A673 (cell line): ENCODE results near the gene PPM1K. TPM values are rescaled to one million over a fixed set of nuclear protein-coding genes. Genes with fewer than 3 reads are reported as not detected.

Experiments
- BruUV-seq: library from RNA; stranded (reverse); fragments of 400-500 nt; replicated peaks from 2 replicates; lab custom pipeline; 2021; lab: Mats Ljungman, UMichigan
- CTCF ChIA-PET: fragments of 300-600 bp; sonication (Branson Sonifier 250); formaldehyde crosslinking; loops from one replicate; lab custom pipeline; 2022; ENCODE audit warnings: antibody characterized with exemption; lab: Charles Lee
- POLR2A ChIA-PET: fragments of 300-600 bp; sonication (Branson Sonifier 250); formaldehyde crosslinking; loops from one replicate; lab custom pipeline; 2022; ENCODE audit warnings: antibody characterized with exemption; ENCODE audit not compliant: low non-redundant PET; lab: Charles Lee
- DNase-seq: peaks from one replicate; pipeline ENCODE4 v3.0.0-alpha.2; 2015; ENCODE audit warnings: low spot score
- H3K27ac ChIP-seq: fragments of 200-600 bp; sonication (generic); 2 replicates; pipeline ENCODE4 v1.5.1; 2016; ENCODE audit warnings: mixed run types, low read depth, mild to moderate bottlenecking, mixed read lengths, antibody characterized with exemption, low read length; ENCODE audit not compliant: poor library complexity, severe bottlenecking
- H3K27me3 ChIP-seq: fragments of 200-600 bp; sonication (generic); replicated peaks from 2 replicates; pipeline ENCODE4 v1.6.1; 2017; ENCODE audit warnings: mixed run types, low read depth, mild to moderate bottlenecking, mixed read lengths, antibody characterized with exemption, low read length; ENCODE audit not compliant: insufficient read depth, poor library complexity
- H3K36me3 ChIP-seq: fragments of 200-600 bp; sonication (generic); 2 replicates; pipeline ENCODE4 v1.6.1; 2016; ENCODE audit warnings: mixed run types, mild to moderate bottlenecking, mixed read lengths, antibody characterized with exemption, low read length; ENCODE audit not compliant: insufficient read depth, poor library complexity, severe bottlenecking
- H3K4me1 ChIP-seq: fragments of 200-600 bp; sonication (generic); 2 replicates; pipeline ENCODE4 v1.6.1; 2017; ENCODE audit warnings: mixed run types, mild to moderate bottlenecking, mixed read lengths, antibody characterized with exemption, low read length; ENCODE audit not compliant: insufficient read depth, poor library complexity, severe bottlenecking
- H3K4me3 ChIP-seq: fragments of 200-600 bp; sonication (generic); 2 replicates; pipeline ENCODE4 v1.5.1; 2016; ENCODE audit warnings: low read depth, mixed run types, mild to moderate bottlenecking, mixed read lengths, low read length; ENCODE audit not compliant: poor library complexity, severe bottlenecking
- H3K9me3 ChIP-seq: fragments of 200-600 bp; sonication (generic); 2 replicates; pipeline ENCODE4 v1.6.1; 2016; ENCODE audit warnings: mixed run types, low read depth, mild to moderate bottlenecking, mixed read lengths, antibody characterized with exemption, low read length; ENCODE audit not compliant: poor library complexity, severe bottlenecking
- EZH2 ChIP-seq: fragments of 200-600 bp; sonication (generic); IDR thresholded peaks from 2 replicates; pipeline ENCODE4 v1.6.1; 2017; ENCODE audit warnings: borderline replicate concordance, low read depth, mild to moderate bottlenecking, mixed read lengths, antibody characterized with exemption, low read length; ENCODE audit not compliant: poor library complexity, severe bottlenecking
- intact Hi-C: fragments of 100-400 bp; cut with micrococcal nuclease; formaldehyde crosslinking; loops from one replicate; pipeline ENCODE4 v1.10.0; 2022; ENCODE audit not compliant: unreplicated experiment
- total RNA-seq: library from RNA; stranded (reverse); gene quantifications from 2 replicates; pipeline ENCODE4 v1.2.3, GENCODE V29; 2021
- TF ChIP-seq, protein P1 (sequence below): fragments of 300-800, 200-600 bp; sonication (generic); conservative IDR thresholded peaks from 2 replicates; pipeline ENCODE4 v1.5.1; 2017; ENCODE audit warnings: low read depth, mild to moderate bottlenecking, antibody characterized with exemption, low read length, moderate library complexity, mixed read lengths

The PPM1K gene
- total RNA-seq, 1 experiment from 2014 or later: 2.7 TPM

- no peaks in the 10 kb centered on the region for H3K4me1 ChIP-seq
- no peaks in the 10 kb centered on the region for H3K36me3 ChIP-seq
- no peaks in the 10 kb centered on the region for H3K9me3 ChIP-seq
- TF ChIP-seq, protein P1, sequence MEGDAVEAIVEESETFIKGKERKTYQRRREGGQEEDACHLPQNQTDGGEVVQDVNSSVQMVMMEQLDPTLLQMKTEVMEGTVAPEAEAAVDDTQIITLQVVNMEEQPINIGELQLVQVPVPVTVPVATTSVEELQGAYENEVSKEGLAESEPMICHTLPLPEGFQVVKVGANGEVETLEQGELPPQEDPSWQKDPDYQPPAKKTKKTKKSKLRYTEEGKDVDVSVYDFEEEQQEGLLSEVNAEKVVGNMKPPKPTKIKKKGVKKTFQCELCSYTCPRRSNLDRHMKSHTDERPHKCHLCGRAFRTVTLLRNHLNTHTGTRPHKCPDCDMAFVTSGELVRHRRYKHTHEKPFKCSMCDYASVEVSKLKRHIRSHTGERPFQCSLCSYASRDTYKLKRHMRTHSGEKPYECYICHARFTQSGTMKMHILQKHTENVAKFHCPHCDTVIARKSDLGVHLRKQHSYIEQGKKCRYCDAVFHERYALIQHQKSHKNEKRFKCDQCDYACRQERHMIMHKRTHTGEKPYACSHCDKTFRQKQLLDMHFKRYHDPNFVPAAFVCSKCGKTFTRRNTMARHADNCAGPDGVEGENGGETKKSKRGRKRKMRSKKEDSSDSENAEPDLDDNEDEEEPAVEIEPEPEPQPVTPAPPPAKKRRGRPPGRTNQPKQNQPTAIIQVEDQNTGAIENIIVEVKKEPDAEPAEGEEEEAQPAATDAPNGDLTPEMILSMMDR: no peak
- TF ChIP-seq EZH2: no peak
- no peak for DNase-seq
- ChIA-PET POLR2A (no interaction called here), CTCF (no interaction called here)
- no peak overlapping the region for H3K27ac ChIP-seq
- intact Hi-C loops: no loop called here
- H3K4me3 ChIP-seq: no peak overlapping the region
- no TSS peak for BruUV-seq
- H3K27me3 ChIP-seq: no peaks in the 10 kb centered on the region
Measured at GRCh38 chr4:88297725-88298454, 13.5 kb upstream of the PPM1K start.

DNA sequence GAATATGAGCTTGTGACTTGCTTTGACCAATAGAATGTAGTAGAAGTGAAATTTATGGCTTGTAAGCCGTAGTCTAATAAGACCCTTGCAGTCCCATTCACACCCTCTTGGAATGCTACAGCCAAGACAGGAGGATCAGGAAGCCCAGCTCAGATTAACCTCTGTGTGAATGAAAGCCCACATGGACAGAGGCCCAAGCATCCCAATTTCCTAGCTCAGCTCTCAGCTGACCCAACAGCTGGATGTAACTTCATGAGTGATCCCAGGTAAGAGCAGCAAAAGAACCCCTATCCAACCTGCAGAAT is 12.8 kb upstream of the PPM1K start:
- Histone ChIP-seq H3K27ac (no peak overlapping the region), H3K27me3 (no peaks in the 10 kb centered on the region), H3K4me1 (no peaks in the 10 kb centered on the region), H3K4me3 (no peak overlapping the region), H3K9me3 (no peaks in the 10 kb centered on the region), H3K36me3 (no peaks in the 10 kb centered on the region)
- intact Hi-C loops: no loop called here
- ChIA-PET CTCF (no interaction called here), POLR2A (no interaction called here)
- no peak for TF ChIP-seq EZH2
- TF ChIP-seq, protein P1: no peak
- DNase-seq: no peak
- no TSS peak for BruUV-seq

DNA sequence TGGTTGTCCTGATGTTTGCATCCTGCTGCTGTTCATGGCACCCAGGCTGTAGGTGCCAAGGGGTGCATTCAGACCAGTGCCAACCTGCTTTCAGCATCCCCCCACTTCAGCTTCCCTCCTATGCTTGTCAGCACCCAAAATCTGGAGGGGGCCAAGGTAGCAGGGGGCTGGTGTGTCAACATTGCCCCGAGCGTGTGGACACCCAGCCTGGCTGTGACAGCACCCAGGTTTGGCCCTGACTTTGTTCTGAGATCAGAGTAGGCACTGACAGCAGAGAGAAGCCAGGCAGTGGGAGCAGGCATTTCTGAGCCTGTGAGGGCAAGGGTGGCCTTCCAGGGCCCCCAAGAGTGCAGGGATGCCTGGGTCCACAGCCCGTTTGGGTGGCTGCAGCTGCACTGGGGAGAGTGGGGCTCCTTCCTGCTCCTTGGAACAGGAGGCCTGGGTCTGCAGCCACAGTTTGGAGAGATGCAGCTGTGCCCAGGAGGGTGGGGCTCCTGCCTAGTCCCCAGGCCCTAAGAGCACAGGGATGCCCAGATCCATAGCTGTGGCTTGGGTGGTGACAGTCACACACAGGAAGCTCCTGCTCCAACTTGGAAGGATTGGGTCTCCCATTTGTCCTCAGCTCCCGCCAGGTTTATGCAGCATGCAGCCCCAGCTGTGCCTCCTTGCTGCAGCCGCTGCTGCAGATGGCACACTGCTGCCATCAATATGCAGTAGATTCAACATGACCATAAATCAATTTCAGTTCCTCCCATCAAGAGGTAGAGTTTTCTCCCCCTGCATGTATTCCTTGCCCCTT is 12.3 kb upstream of the PPM1K start:
- Histone ChIP-seq H3K9me3 (no peaks in the 10 kb centered on the region), H3K27ac (no peak overlapping the region), H3K36me3 (no peaks in the 10 kb centered on the region), H3K27me3 (no peaks in the 10 kb centered on the region), H3K4me1 (no peaks in the 10 kb centered on the region), H3K4me3 (no peak overlapping the region)
- DNase-seq: no peak
- intact Hi-C loops: no loop called here
- TF ChIP-seq, protein P1: no peak
- TF ChIP-seq EZH2: no peak
- CTCF ChIA-PET: no interaction called here
- BruUV-seq: no TSS peak
- POLR2A ChIA-PET: no interaction called here
